NAMALWA (cell line): ENCODE data around the gene GADD45G.

Source experiments
- DNase-seq: peaks from one replicate; pipeline ENCODE4 v3.0.0-alpha.2; 2015; ENCODE audit warnings: low spot score

GADD45G gene

DNA sequence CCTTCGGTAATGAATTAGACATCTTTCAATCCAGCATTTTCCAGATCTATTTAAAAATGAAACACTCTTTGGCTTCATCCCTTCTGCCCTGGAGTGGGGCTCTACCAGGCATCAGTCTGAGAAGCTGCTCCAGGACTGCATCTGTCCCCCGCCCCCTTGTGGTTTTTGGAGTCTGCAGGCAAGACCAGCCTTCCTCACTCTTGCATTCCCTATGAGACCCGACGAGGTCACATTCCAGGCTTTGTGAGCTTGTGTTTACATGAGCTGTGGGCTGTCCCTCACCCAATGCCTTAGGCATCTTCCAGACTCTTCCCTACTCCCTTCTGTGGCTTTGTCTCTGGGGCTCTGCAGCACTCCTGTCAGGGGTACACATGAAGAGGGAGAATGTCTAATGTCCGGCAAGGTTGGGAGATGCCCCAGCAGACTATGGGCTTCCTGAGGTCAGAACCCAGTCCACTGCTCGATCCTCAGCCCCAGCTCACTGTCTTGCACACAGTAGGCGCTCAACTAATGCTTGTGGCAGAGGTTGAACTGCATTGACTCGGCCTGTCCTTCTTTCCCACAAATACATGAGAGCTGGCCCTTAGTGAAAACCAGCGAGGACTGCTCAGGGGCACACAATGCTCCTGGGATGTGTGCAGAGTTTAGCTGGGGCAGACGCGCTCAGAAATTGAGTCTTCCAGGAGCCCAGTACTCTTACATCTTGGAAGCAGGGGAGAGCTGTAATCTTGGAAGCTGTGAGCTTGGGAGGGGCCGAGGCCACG is 11.7 kb upstream of the GADD45G start:
- DNase-seq: no peak

DNA sequence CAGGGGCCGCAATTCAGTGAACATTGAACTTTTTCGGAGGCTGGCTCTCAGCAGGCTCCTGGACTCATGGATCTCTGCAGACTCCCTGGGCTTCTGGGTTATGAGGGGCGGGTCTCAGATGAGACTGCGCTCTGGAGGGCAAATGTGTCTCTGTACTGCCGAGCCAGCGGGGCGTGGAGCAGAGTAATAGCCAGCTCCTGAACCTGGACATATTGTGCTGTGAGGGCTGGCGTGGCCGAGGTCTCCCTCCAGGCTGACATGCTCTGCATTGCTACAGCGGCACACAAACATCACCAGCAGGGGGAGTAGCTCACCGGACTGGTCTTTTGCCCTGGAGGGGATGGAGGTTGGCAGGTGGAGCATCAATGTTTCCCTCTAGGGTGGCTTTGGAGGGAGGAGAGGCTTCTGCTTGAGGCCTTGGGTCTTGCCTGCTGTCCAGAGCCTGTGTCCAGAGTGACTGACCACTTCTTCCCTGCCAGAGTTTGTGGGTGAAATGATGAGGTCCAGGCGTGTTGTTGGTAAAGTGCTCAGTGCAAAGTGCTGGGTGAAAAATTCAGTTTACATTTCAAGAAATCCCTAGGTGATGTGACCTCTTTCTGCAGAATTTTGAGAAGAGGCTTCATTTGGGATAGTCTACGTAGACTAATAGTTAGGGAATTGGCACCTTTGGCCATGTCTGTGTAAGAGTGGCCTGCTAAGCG is 10.9 kb upstream of the GADD45G start:
- peak; percentile 80 for DNase-seq

DNA sequence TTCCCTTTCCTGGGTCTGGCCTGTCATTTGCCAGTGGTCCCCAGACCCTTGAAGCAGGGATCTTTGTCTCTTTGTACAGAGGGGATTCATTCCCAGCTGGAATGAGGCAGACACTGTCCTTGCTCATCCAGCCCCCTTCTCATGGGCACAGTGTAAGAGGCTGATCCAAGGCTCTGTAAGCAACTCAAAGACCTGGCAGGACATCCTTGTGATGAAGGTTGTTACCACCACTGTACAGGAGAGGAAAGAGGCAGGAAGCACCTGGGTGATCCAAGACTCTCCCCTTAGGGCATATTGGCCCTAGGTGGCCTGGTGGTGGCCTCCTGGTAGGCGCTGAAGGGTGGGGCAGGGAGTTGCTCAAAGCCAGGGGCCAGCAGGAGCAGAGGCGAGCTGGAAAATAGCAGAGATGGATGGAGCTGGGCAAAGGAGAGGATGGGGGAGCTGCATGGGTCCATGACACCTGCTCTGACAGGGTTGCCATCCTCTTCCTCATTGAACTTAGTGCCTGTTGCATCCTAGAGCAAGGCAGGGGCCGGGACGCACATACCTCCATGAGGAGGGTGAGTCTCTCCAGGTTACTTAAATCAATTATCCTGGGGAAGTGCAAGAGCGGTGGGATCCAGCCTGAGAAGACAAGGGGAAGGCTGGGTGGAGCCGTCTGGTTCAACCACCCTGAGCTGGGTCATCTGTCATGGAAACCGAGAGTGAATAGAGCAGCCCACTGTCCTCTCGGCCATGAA is 9.8 kb upstream of the GADD45G start:
- DNase-seq: no peak

DNA sequence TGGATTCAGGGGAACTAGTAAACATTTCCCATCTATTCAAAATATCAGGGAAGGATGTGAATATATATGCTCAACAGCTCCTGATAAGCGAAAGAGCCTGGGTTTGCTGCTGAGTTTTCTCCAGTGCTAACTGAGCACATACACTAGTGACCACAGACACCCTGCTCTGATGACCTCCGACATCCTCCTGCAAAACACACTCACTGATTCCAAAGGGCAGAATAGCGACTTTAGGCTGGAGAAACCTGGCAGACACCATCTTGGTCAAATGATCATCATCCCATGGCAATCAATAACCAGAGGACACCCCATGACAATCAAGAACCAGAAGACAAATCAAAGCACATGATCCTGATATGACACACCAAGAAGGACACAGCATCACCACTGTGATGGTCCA is 9.2 kb upstream of the GADD45G start:
- no peak for DNase-seq

DNA sequence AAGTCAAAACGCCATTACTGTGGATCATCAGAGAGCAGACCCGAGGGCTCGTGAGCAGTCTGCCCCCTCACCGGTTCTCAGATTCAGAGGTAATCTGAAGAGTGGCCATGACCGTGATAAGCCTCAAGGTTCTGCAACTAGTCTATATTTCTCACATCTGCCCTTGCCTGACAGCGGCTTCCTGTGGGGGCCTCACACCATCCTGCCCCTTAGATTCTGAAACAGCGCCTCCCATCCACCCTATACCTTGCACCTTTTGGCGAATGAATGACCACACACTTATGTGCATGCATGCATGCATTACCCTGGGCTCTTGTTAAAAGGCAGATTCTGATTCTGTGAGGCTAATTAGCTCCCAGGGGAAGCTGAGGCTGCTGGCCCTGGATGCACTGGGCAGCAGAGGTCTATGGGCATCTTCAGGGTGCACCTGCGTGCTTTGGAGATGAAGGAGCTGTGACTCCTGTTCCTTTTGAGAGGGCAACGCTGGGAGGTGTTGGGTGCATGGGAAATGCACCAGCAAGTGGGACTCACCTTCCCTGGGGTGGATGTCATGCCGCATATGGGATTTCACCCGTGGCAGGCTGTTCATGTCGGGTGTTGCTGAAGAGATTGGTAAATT is 7.8 kb upstream of the GADD45G start:
- DNase-seq: no peak

DNA sequence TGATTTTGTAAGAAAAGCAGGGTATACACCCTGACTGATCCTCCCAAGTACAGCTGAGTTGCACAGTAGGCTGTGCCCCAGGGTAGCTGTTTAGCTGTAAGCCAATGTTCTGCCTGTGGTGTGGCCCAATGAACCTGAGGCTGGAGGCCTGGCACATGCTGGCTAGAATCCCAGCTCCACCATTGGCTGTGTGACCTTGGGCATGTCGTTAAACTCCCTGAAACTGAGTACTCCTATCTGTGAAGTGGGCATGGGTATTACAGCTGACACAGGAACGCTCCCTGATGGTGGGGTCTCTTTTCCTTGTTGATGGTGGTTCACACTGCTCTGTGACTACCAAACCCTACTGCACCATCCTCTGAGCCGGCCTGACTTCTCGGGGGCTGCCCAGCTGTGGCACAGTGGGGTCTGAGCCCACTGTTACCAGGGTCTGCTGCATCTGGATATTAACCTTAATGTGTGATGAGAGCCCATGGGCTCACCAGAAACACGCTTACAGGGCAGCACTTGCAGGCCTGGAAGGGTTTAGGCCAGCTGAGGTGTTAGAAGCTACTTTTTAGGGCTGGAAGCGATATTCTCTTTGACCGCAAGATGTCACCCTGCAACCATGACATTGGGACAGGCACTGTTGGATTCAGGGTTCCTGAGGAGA is 7.0 kb upstream of the GADD45G start:
- peak; percentile 84 for DNase-seq

DNA sequence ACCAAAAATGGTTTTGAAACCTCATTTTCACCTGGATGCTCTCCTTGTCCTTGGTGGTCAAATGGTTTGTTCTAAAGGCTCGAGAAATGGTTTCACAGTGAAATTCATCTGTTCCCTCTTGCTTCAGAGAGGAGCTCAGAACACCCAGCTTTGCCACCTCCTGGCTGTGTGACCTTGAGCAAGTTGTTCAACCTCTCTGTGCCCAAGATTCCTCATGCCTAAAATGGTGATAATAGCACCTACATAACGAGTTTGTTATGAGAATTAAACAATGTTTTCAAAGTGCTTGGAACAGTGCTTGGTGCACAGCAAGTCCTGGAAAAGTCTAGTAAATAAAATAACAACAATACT is 6.5 kb upstream of the GADD45G start:
- no peak for DNase-seq

DNA sequence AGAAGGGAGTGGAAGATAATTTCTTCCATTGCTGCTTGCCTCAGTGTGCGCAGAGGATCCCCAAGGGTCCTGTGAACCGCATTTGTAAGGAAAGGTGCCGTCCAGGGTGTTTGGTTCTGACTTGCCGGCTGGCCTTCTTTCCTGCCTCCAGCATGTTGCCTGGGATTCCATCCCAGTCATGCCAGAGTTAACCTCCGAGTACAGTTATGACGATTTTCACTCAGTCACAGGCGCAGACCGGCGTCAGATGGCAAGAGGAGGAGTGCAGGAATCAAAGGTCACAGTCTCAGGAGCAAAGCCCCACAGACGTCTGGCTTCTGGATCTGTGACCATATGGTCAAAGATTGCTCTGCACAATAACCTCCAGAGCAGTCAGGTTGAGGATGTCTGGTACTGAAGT is 5.9 kb upstream of the GADD45G start:
- no peak for DNase-seq

DNA sequence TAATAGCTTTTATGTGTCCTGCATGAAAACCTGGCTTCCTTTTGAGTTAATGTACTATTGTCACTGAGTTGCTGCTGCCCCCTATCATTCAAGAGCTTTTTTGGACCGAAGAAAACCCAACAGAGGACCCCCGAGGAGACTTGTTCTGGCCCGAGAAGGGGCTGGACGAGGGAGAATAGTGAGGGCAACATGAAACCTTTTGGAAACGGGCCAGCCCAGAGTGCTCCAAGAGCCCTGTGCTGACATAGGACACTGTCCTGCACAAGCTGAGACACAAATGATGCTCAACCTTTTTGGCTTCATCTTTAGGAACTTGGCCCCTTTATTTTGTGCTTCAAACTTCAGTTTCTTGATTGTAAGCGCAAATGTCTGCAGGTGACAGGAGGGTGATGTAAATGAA is 4.0 kb upstream of the GADD45G start:
- no peak for DNase-seq

DNA sequence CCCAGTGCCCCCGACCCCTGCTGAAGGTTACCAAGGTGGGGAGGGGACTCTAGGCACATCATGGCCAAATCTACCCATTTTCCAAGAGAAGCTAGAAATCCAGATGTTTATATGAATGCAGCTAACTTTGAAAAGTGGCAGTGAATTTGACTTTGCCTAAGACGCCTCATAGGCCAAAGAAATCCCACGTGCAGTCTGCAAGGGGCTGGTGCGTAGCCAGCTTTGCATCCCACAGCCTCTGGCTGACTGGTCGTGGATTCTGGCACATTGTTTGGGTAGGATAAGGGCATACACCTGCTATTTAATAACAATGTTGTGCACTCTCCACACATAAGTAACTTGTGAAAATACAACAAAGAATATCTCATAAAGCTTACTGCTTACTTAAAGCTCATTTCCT is 3.5 kb upstream of the GADD45G start:
- DNase-seq: no peak

DNA sequence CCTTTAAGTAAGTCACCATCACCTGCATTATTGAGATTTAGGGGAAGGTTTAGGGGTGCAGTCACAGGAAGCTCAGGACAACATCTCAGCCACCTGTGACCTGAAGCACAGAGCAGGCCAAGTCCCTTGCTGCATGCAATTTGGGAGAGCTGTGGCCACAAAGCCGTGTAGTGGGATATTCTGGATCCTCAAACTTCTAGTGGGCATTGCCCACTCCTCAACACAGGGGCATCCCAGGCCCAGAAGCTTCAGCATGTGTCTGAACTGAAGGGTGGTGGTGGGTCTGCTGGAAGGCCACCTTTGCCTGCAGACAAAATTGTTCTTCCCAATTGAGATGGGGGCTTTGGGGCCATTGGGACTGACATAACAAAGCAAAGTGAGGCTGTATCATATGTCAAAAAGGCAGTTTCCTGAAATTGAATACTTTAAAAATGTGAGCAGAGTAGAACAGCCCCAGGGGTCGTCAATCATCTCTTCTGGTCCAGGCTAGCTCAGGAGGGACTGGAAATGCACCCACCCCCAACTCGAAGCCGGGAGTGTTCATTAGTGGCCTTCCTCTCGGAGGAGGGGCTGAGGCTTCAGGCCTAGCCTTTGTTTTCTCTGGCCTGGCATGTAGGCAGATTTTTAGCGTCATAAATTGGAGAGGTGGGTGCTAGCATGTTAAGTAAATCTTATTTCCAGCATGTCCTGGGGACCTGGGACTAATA is 2.8 kb upstream of the GADD45G start:
- DNase-seq: no peak

DNA sequence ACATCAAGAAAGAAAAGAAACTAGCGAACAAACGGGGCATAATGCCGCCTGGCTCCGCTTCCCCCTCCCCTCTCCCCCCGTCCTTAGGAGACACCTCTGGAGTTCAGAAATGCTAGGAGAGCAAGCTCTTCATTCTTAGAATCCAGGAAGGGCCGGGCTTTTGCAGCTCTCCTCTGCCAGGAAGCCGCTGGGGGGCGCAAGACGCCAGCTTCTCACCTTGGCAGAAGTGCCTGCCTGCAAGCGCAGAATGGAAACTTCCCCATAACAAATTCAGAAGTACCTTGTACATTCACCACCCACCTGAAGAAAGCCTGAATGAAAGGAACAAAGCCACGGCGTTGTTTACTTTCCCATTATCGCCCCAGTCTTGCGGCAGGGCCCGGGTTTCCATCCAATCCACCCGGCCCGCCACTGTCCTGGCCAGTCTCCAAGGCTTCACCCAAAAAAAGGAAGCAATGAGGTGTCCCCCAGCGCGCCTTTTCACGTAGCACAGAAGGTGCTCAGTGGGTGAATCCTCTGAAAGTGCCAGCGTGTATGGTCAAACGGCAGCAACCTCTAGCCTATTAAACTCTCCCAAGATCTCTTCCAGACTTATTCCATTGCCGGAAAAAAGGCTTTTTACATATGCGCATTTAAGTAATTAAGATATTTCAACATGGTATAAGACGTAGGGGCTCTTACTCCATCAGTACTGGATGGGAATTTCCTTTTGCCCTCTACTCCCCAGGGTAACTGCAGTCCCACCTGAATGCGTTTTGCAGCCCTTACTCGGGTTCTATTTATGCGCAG is 1.6 kb upstream of the GADD45G start:
- DNase-seq: peak; percentile 82

DNA sequence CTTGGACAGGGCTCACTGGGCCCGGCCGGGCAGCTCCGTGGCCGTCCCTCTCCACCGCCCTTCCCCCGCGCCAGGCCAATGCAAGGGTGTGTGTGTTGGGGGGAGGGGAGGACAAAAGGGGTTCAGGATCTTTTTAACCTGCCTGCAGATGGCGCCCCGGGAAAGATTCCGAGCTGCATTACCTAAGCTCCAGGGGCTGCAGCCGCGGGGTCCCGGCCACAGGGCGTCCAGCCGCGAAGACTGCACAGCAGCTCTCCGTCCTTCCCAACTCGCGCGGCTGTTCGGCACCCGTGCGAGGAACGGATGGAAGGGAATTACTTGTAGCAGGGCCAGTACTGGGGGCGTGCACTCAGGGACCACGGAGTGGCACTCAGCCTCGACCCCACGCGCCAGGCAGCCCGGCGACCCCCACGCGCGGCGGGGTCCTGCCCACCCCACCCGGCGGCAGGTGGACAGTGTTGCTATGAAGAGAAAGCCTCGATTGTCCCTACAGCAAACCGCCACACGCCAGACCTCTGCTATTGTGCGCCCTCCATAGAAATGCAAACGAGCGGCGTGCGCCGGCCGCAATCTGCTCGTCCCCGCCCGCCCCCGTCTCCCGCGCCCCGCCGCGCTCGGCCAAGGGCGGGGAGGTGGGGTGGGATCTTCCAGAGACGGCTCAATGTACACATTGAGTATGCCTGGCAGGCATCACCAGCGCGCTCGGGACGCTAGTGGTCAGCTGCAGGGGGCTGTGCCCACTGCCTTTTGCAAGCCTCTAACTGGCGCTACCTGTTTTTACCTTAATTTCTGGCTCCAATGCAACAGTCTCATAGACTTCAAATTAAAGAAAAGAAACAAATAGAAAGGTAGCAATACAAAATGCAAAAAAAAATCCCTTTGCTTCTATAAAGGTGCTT is 796 bp upstream of the GADD45G start:
- peak; percentile 34 for DNase-seq

DNA sequence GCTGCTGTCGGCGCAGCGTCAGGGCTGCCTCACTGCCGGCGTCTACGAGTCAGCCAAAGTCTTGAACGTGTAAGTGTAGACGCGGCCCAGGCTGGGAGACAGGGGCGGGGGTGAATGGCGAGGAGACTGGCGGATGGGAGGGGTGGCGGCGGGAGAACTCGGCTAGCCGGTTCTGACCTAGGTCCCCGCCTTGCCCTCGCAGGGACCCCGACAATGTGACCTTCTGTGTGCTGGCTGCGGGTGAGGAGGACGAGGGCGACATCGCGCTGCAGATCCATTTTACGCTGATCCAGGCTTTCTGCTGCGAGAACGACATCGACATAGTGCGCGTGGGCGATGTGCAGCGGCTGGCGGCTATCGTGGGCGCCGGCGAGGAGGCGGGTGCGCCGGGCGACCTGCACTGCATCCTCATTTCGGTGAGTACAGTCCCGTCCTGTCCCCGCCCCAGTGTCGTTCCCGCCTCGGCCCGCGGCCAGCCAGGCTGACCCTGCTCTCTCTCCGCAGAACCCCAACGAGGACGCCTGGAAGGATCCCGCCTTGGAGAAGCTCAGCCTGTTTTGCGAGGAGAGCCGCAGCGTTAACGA is 745 bp downstream of the GADD45G start:
- no peak for DNase-seq

DNA sequence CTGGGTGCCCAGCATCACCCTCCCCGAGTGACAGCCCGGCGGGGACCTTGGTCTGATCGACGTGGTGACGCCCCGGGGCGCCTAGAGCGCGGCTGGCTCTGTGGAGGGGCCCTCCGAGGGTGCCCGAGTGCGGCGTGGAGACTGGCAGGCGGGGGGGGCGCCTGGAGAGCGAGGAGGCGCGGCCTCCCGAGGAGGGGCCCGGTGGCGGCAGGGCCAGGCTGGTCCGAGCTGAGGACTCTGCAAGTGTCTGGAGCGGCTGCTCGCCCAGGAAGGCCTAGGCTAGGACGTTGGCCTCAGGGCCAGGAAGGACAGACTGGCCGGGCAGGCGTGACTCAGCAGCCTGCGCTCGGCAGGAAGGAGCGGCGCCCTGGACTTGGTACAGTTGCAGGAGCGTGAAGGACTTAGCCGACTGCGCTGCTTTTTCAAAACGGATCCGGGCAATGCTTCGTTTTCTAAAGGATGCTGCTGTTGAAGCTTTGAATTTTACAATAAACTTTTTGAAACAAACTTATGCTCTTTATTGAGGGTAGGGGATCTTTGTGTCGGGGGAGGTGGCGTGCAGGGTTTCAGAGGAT is 1.3 kb downstream of the GADD45G start:
- peak; percentile 12 for DNase-seq

DNA sequence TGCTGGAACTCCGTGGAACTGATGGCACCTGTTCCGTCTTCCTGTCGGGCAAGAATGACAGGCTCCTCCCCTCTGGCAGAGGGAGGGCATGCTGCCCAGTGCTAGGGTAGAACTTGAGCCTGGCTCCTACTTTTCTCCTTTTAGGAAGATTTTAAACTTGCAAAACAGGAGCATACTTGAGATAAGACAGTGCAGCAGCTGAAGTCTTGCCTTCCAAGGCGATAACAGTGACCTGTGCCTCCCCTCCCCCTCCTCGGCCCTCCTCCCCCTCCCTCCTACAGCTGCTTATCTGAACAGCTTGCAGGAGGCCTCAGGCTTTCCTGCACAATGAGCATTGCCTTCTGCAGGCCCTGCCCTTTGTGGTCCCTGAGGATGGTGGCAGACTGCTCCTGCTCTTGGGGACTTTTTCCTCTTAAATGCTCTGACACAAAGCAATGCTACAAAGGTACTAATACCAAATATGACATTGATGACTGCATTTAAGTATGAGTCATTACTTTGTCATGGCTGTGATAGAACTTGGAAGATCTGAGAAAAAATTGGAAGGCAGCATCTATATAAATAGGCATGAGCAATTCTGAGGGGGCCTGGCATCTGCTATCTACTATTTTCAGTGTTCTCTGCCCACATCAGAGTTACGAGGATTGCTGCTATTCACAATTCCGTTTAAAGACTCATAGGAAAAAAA is 2.0 kb downstream of the GADD45G start:
- DNase-seq: peak; percentile 4

DNA sequence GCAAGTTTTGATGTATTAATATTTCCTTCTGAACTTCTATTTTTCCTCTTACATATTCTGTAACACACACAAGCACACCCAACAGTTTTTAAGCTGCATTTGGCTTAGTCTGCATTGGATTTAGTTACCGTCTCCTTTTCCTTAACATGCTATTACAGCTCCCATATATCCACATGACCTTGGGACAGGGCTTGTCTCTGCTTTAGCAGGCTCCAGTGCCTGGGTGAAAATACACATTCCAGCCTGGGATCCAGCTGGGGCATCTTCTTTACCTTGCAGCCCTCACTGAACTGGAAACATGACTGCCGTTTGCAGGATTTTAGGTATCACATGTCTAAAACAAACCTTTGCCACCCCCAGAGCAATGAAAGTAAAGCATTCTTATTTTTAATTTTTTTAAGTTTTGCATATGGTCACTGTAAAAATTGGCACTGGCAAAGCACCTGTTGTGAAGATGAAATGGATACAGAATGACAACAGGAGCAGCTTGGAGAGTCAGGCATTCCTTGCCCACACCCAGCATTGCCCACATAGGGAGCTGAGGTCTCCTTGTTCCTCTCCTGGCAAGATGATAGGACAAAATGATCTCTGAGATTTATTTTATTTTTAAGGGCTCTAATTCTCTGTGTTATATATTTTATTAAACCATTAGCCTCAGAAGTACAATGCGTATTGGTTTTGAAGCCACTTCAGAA is 4.0 kb downstream of the GADD45G start:
- no peak for DNase-seq
